GM23338 (cell line): ENCODE measurements around the gene CDH20.

Source experiments
- CREB1 ChIP-seq: fragments of 250-450 bp; sonication (Bioruptor Pico); IDR thresholded peaks from 2 replicates; pipeline ENCODE4 v1.5.0; 2020; ENCODE audit warnings: low read depth, mild to moderate bottlenecking, moderate library complexity
- EZH2 ChIP-seq: fragments of 200-600 bp; sonication (generic); IDR thresholded peaks from one replicate; pipeline ENCODE4 v1.8.0; 2017; ENCODE audit warnings: antibody characterized with exemption, mild to moderate bottlenecking, low read depth; ENCODE audit not compliant: unreplicated experiment
- EZH2phosphoT487 ChIP-seq: fragments of 200-600 bp; sonication (generic); IDR thresholded peaks from one replicate; pipeline ENCODE4 v1.8.1; 2018; ENCODE audit warnings: antibody characterized with exemption; ENCODE audit not compliant: unreplicated experiment
- JUNB ChIP-seq: IDR thresholded peaks from one replicate; pipeline ENCODE4 v1.6.1; 2016; ENCODE audit warnings: antibody characterized with exemption; ENCODE audit not compliant: unreplicated experiment
- NANOG ChIP-seq: IDR thresholded peaks from 2 replicates; pipeline ENCODE4 v1.6.1; 2016; ENCODE audit warnings: antibody characterized with exemption, borderline replicate concordance
- POLR2AphosphoS5 ChIP-seq: IDR thresholded peaks from 2 replicates; pipeline ENCODE4 v1.6.1; 2016; ENCODE audit warnings: antibody characterized with exemption, low read depth
- STAT1 ChIP-seq: IDR thresholded peaks from one replicate; pipeline ENCODE4 v1.6.1; 2016; ENCODE audit warnings: antibody characterized with exemption; ENCODE audit not compliant: unreplicated experiment
- ZNF114 ChIP-seq: fragments of 250-450 bp; sonication (Bioruptor Pico); IDR thresholded peaks from 2 replicates; pipeline ENCODE4 v1.5.0; 2020; ENCODE audit warnings: mild to moderate bottlenecking, moderate library complexity
- ZNF331 ChIP-seq: fragments of 250-450 bp; sonication (Bioruptor Pico); IDR thresholded peaks from 2 replicates; pipeline ENCODE4 v1.5.0; 2020; ENCODE audit warnings: low read depth, mild to moderate bottlenecking, moderate library complexity
- TF ChIP-seq, protein P1 (sequence below), 2 experiments: fragments of 200-600 bp in 1 of 2; sonication (generic) in 1 of 2; conservative IDR thresholded peaks; 2 replicates each; pipeline versions ENCODE4 v1.5.1 to v1.6.1; 2016 to 2017; ENCODE audit warnings: antibody characterized with exemption in 2 of 2, low read depth in 2 of 2, mild to moderate bottlenecking in 2 of 2, moderate library complexity in 1 of 2
- TF ChIP-seq, protein P2 (sequence below): IDR thresholded peaks from one replicate; pipeline ENCODE4 v1.6.1; 2018; ENCODE audit warnings: antibody characterized with exemption; ENCODE audit not compliant: unreplicated experiment
- TF ChIP-seq, protein P3 (sequence below): fragments of 250-450 bp; sonication (Bioruptor Pico); IDR thresholded peaks from 2 replicates; pipeline ENCODE4 v1.5.0; 2020; ENCODE audit warnings: mild to moderate bottlenecking, moderate library complexity
- TF ChIP-seq, protein P4 (sequence below): IDR thresholded peaks from 2 replicates; pipeline ENCODE4 v1.6.1; 2016; ENCODE audit warnings: antibody characterized with exemption

DNA sequence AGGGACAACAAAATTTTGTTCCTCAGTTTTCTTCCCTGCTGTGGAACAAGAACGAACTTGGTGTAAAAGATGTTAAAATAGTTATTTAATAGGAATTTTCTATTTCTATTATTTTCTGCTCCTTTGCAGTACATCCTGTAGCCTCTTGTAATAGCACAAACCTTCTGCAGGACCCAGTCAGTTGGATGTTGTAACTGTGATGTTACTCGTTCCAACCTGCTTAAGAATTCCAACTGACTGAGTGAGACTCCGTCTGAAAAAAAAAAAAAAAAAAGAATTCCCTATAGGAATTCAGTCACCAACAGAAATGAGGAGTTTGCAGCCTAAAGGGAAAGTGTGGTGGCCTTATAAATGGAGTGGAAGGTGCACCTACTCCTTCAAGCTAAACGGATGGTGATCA is 46.4 kb upstream of the CDH20 start:
- TF ChIP-seq, protein P1, sequence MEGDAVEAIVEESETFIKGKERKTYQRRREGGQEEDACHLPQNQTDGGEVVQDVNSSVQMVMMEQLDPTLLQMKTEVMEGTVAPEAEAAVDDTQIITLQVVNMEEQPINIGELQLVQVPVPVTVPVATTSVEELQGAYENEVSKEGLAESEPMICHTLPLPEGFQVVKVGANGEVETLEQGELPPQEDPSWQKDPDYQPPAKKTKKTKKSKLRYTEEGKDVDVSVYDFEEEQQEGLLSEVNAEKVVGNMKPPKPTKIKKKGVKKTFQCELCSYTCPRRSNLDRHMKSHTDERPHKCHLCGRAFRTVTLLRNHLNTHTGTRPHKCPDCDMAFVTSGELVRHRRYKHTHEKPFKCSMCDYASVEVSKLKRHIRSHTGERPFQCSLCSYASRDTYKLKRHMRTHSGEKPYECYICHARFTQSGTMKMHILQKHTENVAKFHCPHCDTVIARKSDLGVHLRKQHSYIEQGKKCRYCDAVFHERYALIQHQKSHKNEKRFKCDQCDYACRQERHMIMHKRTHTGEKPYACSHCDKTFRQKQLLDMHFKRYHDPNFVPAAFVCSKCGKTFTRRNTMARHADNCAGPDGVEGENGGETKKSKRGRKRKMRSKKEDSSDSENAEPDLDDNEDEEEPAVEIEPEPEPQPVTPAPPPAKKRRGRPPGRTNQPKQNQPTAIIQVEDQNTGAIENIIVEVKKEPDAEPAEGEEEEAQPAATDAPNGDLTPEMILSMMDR (conservative IDR thresholded peaks at IDR 0.05; ENCODE audit: low read depth in 2 of 2): no peak
- TF ChIP-seq EZH2phosphoT487: no peak
- no peak for TF ChIP-seq POLR2AphosphoS5
- TF ChIP-seq ZNF114 (CRISPR knock-in tag): no peak
- TF ChIP-seq, protein P2, sequence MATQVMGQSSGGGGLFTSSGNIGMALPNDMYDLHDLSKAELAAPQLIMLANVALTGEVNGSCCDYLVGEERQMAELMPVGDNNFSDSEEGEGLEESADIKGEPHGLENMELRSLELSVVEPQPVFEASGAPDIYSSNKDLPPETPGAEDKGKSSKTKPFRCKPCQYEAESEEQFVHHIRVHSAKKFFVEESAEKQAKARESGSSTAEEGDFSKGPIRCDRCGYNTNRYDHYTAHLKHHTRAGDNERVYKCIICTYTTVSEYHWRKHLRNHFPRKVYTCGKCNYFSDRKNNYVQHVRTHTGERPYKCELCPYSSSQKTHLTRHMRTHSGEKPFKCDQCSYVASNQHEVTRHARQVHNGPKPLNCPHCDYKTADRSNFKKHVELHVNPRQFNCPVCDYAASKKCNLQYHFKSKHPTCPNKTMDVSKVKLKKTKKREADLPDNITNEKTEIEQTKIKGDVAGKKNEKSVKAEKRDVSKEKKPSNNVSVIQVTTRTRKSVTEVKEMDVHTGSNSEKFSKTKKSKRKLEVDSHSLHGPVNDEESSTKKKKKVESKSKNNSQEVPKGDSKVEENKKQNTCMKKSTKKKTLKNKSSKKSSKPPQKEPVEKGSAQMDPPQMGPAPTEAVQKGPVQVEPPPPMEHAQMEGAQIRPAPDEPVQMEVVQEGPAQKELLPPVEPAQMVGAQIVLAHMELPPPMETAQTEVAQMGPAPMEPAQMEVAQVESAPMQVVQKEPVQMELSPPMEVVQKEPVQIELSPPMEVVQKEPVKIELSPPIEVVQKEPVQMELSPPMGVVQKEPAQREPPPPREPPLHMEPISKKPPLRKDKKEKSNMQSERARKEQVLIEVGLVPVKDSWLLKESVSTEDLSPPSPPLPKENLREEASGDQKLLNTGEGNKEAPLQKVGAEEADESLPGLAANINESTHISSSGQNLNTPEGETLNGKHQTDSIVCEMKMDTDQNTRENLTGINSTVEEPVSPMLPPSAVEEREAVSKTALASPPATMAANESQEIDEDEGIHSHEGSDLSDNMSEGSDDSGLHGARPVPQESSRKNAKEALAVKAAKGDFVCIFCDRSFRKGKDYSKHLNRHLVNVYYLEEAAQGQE: no peak
- no peak for TF ChIP-seq EZH2
- no peak for TF ChIP-seq CREB1 (CRISPR knock-in tag)
- no peak for TF ChIP-seq ZNF331
- no peak for TF ChIP-seq JUNB
- TF ChIP-seq STAT1: no peak
- TF ChIP-seq, protein P3, sequence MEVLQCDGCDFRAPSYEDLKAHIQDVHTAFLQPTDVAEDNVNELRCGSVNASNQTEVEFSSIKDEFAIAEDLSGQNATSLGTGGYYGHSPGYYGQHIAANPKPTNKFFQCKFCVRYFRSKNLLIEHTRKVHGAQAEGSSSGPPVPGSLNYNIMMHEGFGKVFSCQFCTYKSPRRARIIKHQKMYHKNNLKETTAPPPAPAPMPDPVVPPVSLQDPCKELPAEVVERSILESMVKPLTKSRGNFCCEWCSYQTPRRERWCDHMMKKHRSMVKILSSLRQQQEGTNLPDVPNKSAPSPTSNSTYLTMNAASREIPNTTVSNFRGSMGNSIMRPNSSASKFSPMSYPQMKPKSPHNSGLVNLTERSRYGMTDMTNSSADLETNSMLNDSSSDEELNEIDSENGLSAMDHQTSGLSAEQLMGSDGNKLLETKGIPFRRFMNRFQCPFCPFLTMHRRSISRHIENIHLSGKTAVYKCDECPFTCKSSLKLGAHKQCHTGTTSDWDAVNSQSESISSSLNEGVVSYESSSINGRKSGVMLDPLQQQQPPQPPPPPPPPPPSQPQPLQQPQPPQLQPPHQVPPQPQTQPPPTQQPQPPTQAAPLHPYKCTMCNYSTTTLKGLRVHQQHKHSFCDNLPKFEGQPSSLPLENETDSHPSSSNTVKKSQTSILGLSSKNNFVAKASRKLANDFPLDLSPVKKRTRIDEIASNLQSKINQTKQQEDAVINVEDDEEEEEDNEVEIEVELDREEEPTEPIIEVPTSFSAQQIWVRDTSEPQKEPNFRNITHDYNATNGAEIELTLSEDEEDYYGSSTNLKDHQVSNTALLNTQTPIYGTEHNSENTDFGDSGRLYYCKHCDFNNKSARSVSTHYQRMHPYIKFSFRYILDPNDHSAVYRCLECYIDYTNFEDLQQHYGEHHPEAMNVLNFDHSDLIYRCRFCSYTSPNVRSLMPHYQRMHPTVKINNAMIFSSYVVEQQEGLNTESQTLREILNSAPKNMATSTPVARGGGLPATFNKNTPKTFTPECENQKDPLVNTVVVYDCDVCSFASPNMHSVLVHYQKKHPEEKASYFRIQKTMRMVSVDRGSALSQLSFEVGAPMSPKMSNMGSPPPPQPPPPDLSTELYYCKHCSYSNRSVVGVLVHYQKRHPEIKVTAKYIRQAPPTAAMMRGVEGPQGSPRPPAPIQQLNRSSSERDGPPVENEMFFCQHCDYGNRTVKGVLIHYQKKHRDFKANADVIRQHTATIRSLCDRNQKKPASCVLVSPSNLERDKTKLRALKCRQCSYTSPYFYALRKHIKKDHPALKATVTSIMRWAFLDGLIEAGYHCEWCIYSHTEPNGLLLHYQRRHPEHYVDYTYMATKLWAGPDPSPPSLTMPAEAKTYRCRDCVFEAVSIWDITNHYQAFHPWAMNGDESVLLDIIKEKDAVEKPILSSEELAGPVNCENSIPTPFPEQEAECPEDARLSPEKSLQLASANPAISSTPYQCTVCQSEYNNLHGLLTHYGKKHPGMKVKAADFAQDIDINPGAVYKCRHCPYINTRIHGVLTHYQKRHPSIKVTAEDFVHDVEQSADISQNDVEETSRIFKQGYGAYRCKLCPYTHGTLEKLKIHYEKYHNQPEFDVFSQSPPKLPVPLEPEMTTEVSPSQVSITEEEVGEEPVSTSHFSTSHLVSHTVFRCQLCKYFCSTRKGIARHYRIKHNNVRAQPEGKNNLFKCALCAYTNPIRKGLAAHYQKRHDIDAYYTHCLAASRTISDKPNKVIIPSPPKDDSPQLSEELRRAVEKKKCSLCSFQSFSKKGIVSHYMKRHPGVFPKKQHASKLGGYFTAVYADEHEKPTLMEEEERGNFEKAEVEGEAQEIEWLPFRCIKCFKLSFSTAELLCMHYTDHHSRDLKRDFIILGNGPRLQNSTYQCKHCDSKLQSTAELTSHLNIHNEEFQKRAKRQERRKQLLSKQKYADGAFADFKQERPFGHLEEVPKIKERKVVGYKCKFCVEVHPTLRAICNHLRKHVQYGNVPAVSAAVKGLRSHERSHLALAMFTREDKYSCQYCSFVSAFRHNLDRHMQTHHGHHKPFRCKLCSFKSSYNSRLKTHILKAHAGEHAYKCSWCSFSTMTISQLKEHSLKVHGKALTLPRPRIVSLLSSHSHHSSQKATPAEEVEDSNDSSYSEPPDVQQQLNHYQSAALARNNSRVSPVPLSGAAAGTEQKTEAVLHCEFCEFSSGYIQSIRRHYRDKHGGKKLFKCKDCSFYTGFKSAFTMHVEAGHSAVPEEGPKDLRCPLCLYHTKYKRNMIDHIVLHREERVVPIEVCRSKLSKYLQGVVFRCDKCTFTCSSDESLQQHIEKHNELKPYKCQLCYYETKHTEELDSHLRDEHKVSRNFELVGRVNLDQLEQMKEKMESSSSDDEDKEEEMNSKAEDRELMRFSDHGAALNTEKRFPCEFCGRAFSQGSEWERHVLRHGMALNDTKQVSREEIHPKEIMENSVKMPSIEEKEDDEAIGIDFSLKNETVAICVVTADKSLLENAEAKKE (CRISPR knock-in tag): no peak
- no peak for TF ChIP-seq NANOG
- TF ChIP-seq, protein P4, sequence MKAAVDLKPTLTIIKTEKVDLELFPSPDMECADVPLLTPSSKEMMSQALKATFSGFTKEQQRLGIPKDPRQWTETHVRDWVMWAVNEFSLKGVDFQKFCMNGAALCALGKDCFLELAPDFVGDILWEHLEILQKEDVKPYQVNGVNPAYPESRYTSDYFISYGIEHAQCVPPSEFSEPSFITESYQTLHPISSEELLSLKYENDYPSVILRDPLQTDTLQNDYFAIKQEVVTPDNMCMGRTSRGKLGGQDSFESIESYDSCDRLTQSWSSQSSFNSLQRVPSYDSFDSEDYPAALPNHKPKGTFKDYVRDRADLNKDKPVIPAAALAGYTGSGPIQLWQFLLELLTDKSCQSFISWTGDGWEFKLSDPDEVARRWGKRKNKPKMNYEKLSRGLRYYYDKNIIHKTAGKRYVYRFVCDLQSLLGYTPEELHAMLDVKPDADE: no peak
